Esophagus squamous epithelium (tissue), 4 donors: ENCODE data around the gene P2RY6.

ENCODE experiments used
- CTCF ChIP-seq, 6 experiments: fragments of 450-650 bp in 4 of 6; fragments of 200-600 bp in 2 of 6; sonication (generic) in 2 of 6; IDR thresholded peaks; one replicate each; pipeline ENCODE4 v1.5.1; 2016 to 2019; ENCODE audit warnings: antibody characterized with exemption in 6 of 6, mild to moderate bottlenecking in 4 of 6, moderate library complexity in 4 of 6
- POLR2A ChIP-seq, 4 donors: fragments of 450-650 bp; IDR thresholded peaks; one replicate each; pipeline ENCODE4 v1.6.1; 2017; ENCODE audit warnings: antibody characterized with exemption in 4 of 4, mild to moderate bottlenecking in 4 of 4, moderate library complexity in 3 of 4

GRCh38 chr11:73298233-73298632 is 26.1 kb downstream of the P2RY6 start:
- TF ChIP-seq CTCF (IDR thresholded peaks at IDR 0.05) = no peak
- TF ChIP-seq POLR2A (IDR thresholded peaks at IDR 0.05) = no peak
